Fibroblast of upper back skin (primary cell): ENCODE data around the gene CNTN6.
"Not testable (repeated sequence)": the region's sequence is repeated elsewhere in the genome, so short reads cannot be mapped to it uniquely, and the experiment has no call there.

Experiments
- DNase-seq: peaks from one replicate; pipeline ENCODE4 v3.0.0-alpha.2; 2013

Gene CNTN6

DNA sequence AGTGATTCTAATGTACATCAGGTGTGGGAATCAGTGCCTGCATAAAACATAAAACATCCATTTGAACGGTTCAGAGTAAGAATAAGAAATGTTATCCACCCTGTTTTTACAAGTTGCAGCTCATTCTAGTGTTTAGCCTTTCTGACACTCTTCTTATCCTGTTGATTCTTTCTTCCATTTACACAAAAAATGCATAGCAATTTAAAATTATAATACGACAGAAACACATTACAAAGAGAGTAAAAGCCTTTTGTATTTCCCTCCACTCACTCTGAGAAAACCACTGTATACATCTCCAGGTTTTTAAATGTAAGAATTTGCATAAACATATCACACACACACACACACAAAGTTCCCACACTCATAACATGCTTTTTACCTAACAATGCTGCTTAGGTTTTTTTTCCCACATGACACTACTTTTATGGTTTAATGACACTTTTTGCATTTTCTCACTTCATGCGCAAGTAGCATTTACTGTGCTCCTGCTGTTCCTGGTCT lies 199.8 kb downstream of the CNTN6 start:
- no peak for DNase-seq

GRCh38 chr3:1294586-1294985 lies 201.8 kb downstream of the CNTN6 start:
- peak; percentile 19 for DNase-seq

GRCh38 chr3:1318296-1319005 lies 225.6 kb downstream of the CNTN6 start:
- no peak for DNase-seq

DNA sequence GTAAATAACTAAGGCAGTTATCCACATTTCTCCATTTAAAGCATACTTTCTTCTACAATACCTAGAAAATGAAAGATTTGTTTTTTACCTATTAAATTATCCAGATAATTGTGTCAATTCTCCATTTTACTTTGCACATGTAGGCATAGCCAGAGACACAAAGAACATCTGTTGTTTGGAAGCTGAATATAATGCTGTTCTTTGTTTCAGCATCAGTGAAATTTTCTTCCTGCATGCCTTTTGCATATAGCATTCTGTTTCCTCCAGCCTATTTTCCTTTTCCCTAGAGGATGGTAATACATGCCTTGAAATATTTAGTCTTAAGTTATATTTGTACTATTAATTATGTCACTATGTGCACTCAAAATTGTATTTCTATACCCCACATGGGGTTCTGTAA lies 233.7 kb downstream of the CNTN6 start:
- no peak for DNase-seq

DNA sequence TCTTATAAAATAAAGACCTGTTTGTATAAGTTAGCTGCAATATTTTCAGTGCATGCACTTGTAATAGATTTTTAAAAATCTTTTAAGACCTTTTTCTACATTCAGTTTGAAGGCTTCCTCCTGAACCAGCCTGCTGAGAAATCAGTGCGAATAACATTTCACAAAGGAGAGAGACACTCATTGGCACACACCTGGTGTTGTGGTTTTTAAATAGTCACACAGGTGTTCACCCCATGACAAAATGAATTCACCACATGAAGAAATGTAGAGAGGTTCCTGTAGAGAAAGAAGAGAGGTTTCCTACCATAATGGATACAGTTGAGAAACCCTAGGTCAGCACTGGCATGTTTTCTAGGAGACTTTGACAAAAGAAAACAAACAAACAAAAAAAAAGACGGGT lies 237.3 kb downstream of the CNTN6 start:
- DNase-seq, result no peak

DNA sequence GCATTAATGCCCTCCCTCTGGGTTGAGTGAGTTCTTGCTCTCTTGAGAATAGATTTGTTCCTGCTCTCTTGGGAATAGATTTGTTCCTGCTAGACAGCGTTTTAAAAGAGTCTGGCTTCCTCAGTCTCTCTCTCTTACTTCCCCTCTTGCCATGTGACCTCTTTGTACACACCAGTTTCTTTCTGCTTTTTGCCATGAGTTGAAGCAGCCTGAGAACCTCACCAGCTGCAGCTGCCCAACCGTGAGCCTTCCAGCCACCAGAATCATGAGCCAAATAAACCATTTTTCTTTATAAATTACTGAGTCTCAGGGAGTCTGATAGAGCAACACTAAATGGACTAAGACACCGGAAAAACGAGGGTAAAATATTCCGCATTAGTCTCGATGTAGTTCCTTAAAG lies 253.6 kb downstream of the CNTN6 start:
- no peak for DNase-seq

- DNase-seq, result peak; percentile 3
These were observed 255.7 kb downstream of the CNTN6 start for GRCh38 chr3:1348547-1348946.

- DNase-seq, result no peak
These were observed 258.1 kb downstream of the CNTN6 start for GRCh38 chr3:1350885-1351284.

GRCh38 chr3:1355691-1356090 lies 262.9 kb downstream of the CNTN6 start:
- DNase-seq, result no peak

DNA sequence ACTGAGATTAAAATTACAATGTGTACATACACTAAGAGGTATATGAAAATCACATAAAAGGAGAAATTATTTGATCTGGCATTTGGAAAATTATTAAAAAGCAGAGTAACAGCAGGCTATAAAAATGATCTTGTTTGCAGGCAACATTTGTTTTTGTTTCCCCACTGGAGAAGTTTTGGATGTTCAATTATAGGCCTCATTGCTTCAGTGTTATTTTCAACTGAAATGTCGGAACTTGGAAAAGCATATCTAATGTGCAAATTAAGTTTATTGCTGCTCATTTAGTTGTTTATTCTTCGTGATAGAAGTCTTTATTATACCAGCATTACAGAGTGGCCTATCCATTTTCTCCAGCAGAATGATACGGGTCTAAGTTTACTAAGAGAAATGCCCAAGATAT lies 263.3 kb downstream of the CNTN6 start:
- no peak for DNase-seq

GRCh38 chr3:1365528-1365927 lies 272.7 kb downstream of the CNTN6 start:
- no peak for DNase-seq

DNA sequence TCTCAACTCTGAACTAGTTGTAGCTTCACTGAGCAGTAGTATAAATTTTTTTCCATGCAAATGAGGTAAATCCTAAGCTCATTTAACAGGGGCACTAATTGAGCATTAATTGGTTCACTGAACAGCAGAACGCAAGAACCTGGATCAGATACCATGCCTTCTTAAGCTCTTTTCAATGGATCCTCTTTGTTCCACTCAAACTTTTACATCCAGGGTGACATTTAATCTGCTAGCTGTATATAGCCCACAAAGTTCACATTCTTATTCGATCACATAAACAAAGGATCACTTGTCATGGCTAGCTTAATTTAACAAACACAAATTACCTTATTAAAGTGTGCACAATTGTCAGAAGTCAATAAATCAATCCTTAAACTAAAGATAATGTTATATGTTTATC lies 281.6 kb downstream of the CNTN6 start:
- no peak for DNase-seq

DNA sequence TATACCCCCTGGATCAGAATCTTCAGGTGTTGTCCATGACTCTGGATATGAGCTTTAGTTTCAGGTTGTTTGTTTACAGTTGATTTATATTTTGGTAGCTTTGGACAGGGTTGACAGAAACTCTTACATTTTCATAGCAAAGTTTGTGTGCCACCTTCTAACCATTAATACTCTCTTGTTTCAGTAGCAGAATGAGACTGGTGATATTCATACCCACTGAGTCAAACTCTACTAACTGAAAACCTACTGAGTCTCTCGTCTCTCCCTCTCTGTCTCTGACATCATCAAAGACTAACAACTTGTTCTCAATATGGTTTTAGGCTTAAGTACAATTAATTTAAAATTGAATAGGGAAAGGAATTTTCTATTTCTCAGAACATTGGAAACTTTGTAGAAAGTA lies 282.3 kb downstream of the CNTN6 start:
- no peak for DNase-seq

DNA sequence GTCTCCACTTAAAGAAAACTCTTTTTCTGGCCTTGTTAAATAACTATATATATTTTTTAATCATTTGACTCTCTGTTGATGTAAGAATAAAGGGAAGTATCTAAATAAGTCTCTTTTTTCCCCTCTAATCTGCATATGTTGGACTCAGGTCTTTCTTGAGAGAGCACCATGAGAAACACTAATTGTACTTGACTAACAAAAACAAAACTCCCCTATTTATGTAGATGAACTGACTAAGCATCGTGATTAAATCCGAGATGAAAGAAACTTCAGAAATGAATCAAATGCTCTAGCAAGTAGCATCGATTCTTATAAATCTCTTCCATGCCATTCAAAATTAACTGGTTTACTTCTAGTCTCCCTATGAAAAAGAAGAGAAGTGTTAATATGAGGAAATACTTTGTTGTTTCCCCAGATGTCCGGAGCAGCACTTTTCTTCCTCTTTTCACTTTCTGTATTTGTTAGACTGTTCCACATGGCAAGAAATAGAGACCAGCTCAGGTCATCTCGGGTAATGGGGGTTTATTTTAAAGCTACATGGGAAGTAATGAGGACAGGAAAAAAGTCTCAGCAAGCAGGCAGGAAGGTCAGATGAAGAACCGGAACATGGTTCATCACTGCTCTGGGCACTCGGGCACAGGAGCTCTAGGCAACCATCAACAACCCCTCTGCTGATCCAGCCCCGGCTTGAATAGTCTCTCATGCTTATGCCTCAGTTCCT lies 288.3 kb downstream of the CNTN6 start:
- DNase-seq, result no peak

GRCh38 chr3:1381647-1382036 lies 288.8 kb downstream of the CNTN6 start:
- DNase-seq, result no peak

- DNase-seq, result not testable (repeated sequence)
These were observed 294.6 kb downstream of the CNTN6 start for GRCh38 chr3:1387396-1387905.

GRCh38 chr3:1394188-1394587 lies 301.4 kb downstream of the CNTN6 start:
- DNase-seq, result no peak

GRCh38 chr3:1400571-1400970 lies 307.7 kb downstream of the CNTN6 start:
- no peak for DNase-seq

DNA sequence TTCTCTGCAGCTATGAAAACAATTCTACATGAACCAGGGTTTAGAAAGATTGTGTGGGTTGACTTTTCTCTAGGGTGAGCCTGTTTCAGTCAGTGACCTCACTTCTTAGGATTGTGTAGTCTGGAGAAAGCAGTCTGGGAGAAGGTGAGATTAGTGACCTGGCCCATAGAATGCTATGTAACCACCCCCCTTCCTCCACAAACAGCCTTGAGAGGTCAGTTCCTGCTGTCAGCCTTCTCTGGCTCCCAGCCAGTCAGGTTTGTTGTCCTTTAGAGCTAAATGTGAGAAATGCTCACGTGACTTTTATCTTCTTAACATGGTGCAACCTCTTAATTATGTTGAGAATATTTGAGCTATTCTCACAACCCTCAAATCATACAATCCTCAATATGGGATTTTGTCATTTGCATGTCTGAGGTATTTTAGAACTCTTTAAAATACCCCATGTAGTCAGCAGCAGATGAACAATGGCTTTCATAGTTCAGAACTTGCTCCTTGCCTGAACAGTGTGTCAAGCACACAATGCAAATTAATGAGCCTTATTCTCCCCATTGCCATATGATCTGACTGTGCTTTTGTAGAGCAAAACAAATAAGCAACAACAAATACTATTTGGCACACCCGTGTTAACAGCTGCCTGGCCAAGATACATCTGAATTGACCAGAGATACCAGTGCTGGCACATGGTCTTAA lies 311.6 kb downstream of the CNTN6 start:
- DNase-seq, result peak; percentile 67

DNA sequence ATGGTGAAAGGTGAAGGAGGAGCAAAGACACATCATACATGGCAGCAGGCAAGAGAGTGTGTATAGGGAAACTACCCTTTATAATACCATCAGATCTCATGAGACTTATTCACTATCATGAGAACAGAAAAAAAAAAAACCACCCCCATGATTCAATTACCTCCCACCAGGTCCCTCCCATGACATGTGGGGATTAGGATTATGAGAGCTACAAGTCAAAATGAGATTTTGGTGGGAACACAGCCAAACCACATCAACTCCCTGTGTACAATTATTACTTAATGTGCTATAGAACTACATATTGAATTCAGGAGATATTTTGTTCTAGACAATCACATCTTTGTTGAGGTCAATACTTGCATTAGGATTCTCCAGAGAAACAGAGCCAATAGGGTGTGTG lies 313.4 kb downstream of the CNTN6 start:
- no peak for DNase-seq

DNA sequence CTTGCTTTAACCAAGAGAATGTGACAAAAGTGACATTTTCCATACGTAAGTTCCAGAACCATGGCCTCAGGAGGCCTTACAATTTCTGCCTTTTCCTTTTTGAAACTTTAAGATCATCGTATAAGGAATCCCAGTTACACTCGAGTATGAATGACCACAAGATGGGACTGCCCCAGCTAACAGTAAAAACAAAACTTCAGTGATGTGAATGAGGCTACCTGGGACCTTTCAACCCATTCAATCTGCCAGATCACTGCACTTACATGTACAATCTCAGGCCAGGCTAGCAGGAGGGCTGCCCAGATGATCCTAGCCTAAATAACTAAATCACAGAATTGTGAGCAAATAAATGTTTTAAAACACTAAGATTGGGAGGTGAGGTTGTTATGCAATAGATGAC lies 328.8 kb downstream of the CNTN6 start:
- no peak for DNase-seq

GRCh38 chr3:1423566-1424089 lies 330.8 kb downstream of the CNTN6 start:
- no peak for DNase-seq

DNA sequence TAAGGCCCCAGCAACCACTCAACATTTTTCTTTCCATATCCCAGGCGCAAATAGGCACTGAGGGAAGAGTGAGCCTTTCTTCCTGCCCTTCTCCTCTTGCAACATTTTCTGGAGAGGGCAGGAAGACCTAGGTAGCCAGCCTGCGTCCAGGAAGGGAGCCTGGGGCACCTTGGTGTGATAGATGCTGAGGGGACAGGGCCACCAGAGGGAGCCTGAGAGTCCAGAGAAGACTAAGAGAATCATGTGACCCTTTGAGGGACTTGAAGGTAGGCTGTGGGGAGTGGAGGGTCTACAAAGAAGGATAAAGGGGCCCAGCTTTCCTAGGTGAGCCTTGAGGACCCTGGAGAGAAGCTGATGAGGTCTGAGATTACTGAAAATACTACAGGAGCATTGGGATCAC lies 346.6 kb downstream of the CNTN6 start:
- no peak for DNase-seq

- no peak for DNase-seq
These were observed 349.4 kb downstream of the CNTN6 start for GRCh38 chr3:1442271-1442670.
